Activated CD4-positive, alpha-beta memory T cell treated with anti-CD3 and anti-CD28 coated beads, Interleukin-2, amount 10 ng/mL, durations not matched to agents 7 days and 5 days (primary cell): ENCODE data around the gene SOX15. TPM values are rescaled to one million over a fixed set of nuclear protein-coding genes. Genes with fewer than 3 reads are reported as not detected.

Experiments used
- CTCF ChIA-PET: fragments of 350-600 bp; sonication (Branson Sonifier 250); formaldehyde crosslinking; loops from one replicate; lab custom pipeline; 2021; ENCODE audit warnings: antibody characterized with exemption, inconsistent platforms; lab: Charles Lee
- POLR2A ChIA-PET: fragments of 350-600 bp; sonication (Branson Sonifier 250); formaldehyde crosslinking; loops from one replicate; lab custom pipeline; 2021; ENCODE audit warnings: antibody characterized with exemption; lab: Charles Lee
- DNase-seq: peaks from one replicate; pipeline ENCODE4 v3.0.0-alpha.2; 2020
- H3K27ac Mint-ChIP-seq: one replicate; pipeline ENCODE4 v1.8.0; 2021; ENCODE audit warnings: mild to moderate bottlenecking, mixed read lengths
- H3K27me3 Mint-ChIP-seq: one replicate; pipeline ENCODE4 v1.8.0; 2021; ENCODE audit warnings: mixed read lengths
- H3K36me3 Mint-ChIP-seq: one replicate; pipeline ENCODE4 v1.8.0; 2021; ENCODE audit warnings: low read depth, mixed read lengths
- H3K4me1 Mint-ChIP-seq: one replicate; pipeline ENCODE4 v1.8.0; 2021; ENCODE audit warnings: mixed read lengths
- H3K4me3 Mint-ChIP-seq: one replicate; pipeline ENCODE4 v1.8.0; 2021; ENCODE audit warnings: mild to moderate bottlenecking, mixed read lengths
- H3K9me3 Mint-ChIP-seq: one replicate; pipeline ENCODE4 v1.8.0; 2021; ENCODE audit warnings: mixed read lengths
- total RNA-seq, 2 experiments: library from RNA; stranded (reverse); gene quantifications; one replicate each; pipeline ENCODE4 v1.2.3, GENCODE V29; 2021

SOX15 gene
- total RNA-seq, 2 experiments from 2014 or later: 0.30 to 0.40 TPM

DNA sequence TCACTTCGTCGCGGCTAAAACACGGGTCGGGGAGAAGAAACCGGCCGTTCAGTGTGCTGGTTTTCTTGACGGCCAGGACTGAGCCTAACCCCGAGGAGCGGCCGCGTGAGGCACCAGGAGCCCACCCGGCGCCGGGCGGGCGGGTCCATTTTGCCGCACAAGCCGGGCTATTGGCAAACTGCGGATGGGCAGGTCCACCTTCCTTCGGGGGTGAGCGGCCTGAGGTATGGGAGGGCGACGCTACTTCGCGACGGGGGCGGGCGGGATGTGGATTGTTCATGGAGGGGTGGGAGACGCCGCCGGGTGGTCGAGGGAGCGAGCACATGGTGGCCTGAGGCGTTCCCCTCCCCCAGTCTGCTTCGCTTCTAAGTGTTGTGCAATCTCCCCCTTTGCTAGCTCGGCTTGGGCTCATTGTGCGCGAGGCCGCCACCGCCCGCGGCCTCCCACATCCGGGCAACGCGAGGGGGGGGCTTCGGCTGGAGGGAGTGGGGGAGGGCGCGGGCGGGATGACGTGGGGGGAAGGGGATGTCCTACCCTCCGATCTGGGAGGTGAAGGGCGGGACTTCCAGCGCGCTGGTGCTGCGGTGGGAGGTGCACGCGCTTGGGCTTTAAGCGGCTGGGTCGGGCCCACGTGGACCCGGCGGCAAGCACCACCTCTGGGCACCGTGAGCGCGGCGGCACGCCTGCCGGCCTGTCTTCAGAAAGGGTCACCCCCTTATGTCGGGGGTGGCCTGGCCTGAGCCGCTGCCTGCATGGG lies 16.4 kb downstream of the SOX15 start:
- ChIA-PET POLR2A (interaction anchor here (0.6 to 9.3 kb wide), 25 partner anchors 8 to 562 kb away, joined by 3 to 169 read pairs (median 4); partner anchors contain the start of genes ACAP1, CD68, MPDU1 and PHF23), CTCF (interaction anchor here (1.3 to 3.1 kb wide), 5 partner anchors 11 to 137 kb away, joined by 3 to 21 read pairs (median 12); partner anchors contain the start of genes MPDU1, SENP3, SOX15 and TP53)
- peak; percentile 94 for DNase-seq
- H3K9me3 Mint-ChIP-seq: no peaks in the 10 kb centered on the region
- H3K4me1 Mint-ChIP-seq: peaks cover 70% of the 10 kb centered on the region
- peaks cover 84% of the 10 kb centered on the region for H3K36me3 Mint-ChIP-seq
- H3K4me3 Mint-ChIP-seq: peak overlapping the region; percentile 93
- peak overlapping the region; percentile 99 for H3K27ac Mint-ChIP-seq
- H3K27me3 Mint-ChIP-seq: no peaks in the 10 kb centered on the region

DNA sequence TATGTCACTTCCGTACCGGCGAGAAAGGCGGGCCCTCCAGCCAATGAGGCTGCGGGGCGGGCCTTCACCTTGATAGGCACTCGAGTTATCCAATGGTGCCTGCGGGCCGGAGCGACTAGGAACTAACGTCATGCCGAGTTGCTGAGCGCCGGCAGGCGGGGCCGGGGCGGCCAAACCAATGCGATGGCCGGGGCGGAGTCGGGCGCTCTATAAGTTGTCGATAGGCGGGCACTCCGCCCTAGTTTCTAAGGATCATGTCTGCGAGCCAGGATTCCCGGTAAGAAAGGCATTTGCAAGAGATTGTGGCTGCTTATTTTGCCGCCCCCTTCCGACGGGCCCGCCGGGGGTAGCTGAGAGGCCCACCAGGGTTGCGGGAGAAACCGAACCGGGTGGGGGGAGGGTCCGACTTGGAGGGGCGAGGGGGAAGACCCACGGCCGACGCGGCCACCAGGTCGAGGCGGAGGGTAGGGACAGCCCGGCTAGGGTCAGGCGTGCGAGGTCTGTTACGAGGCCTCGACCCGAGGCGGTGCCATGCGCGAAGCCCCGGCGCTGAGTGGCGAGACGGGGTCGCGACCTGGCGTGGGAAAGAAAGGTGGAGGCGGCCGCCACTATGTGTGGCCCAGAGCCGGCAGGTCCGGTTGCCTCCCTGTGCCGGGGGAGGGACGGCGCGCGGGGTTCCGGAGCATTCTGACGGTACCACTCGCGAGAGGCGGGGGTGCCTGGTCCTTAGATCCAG lies 17.1 kb downstream of the SOX15 start:
- ChIA-PET POLR2A (interaction anchor here (0.7 to 9.3 kb wide), 23 partner anchors 11 to 561 kb away, joined by 3 to 169 read pairs (median 4); partner anchors contain the start of genes ACAP1, CD68, CHRNB1 and MPDU1), CTCF (interaction anchor here (1.3 to 3.1 kb wide), 4 partner anchors 12 to 217 kb away, joined by 3 to 21 read pairs (median 8); partner anchors contain the start of genes SENP3, TP53 and WRAP53)
- Mint-ChIP-seq H3K9me3 (no peaks in the 10 kb centered on the region), H3K4me3 (peak overlapping the region; percentile 93), H3K27me3 (no peaks in the 10 kb centered on the region), H3K36me3 (peaks cover 78% of the 10 kb centered on the region), H3K4me1 (peaks cover 63% of the 10 kb centered on the region), H3K27ac (peak overlapping the region; percentile 99)
- peak; percentile 100 for DNase-seq

DNA sequence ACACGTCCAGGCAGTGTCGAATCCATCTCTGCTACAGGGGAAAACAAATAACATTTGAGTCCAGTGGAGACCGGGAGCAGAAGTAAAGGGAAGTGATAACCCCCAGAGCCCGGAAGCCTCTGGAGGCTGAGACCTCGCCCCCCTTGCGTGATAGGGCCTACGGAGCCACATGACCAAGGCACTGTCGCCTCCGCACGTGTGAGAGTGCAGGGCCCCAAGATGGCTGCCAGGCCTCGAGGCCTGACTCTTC lies 17.6 kb downstream of the SOX15 start:
- Mint-ChIP-seq H3K27me3 (no peaks in the 10 kb centered on the region), H3K4me3 (peak overlapping the region; percentile 93), H3K36me3 (peaks cover 77% of the 10 kb centered on the region), H3K9me3 (no peaks in the 10 kb centered on the region), H3K27ac (peak overlapping the region; percentile 99), H3K4me1 (peaks cover 61% of the 10 kb centered on the region)
- POLR2A ChIA-PET: interaction anchor here (0.8 to 9.3 kb wide), 14 partner anchors 10 to 258 kb away, joined by 3 to 169 read pairs (median 4); partner anchors contain the start of genes CD68, CHRNB1, MPDU1 and POLR2A
- CTCF ChIA-PET: interaction anchor here (1.2 to 1.8 kb wide), 4 partner anchors 12 to 217 kb away, joined by 3 to 8 read pairs (median 4); partner anchors contain the start of gene TP53
- DNase-seq: no peak

DNA sequence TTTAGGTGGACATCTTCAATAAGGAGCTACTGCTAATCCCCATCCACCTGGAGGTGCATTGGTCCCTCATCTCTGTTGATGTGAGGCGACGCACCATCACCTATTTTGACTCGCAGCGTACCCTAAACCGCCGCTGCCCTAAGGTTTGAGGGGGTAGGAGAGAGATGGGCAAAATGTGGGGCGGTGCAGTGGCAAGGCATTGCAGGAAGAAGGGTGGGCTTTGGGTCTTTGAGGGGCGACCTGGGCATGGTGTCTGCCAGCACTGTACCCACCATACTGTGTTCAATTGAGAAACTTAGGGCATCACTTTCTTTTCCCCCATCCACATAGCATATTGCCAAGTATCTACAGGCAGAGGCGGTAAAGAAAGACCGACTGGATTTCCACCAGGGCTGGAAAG lies 19.5 kb downstream of the SOX15 start:
- ChIA-PET POLR2A (interaction anchor here (0.5 to 9.3 kb wide), 9 partner anchors 8 to 117 kb away, joined by 3 to 169 read pairs (median 6); partner anchors contain the start of genes CD68, MPDU1, POLR2A and SENP3), CTCF (interaction anchor here (0.6 to 1.8 kb wide), 4 partner anchors 9 to 121 kb away, joined by 3 to 8 read pairs (median 4); partner anchors contain the start of genes SENP3 and TP53)
- H3K36me3 Mint-ChIP-seq: peaks cover 68% of the 10 kb centered on the region
- H3K4me3 Mint-ChIP-seq: no peak overlapping the region
- no peak for DNase-seq
- H3K4me1 Mint-ChIP-seq: peaks cover 42% of the 10 kb centered on the region
- no peaks in the 10 kb centered on the region for H3K9me3 Mint-ChIP-seq
- no peaks in the 10 kb centered on the region for H3K27me3 Mint-ChIP-seq
- peak overlapping the region; percentile 37 for H3K27ac Mint-ChIP-seq

DNA sequence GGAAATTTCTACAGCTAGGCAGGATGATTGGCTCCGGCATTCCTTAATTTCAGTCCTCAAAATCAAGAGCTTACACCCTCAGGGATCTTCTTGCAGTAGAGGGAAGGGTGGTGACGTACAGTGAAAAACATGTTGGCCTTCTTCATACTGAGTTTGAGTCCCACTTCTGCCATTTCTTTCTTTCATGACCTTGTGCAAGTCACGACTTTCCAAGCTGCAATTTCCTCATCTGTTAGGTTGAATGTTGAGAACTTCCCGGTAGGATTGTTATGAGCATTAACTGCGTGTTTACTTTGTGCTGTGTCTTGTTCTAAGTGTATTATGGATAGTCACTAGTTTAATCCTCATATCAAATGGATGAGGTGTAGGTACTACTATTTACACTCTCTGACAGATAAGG lies 20.3 kb downstream of the SOX15 start:
- POLR2A ChIA-PET: interaction anchor here (1.1 to 9.3 kb wide), 6 partner anchors 7 to 118 kb away, joined by 3 to 169 read pairs (median 44); partner anchors contain the start of genes CD68, MPDU1, POLR2A and SENP3
- H3K4me1 Mint-ChIP-seq: peaks cover 34% of the 10 kb centered on the region

DNA sequence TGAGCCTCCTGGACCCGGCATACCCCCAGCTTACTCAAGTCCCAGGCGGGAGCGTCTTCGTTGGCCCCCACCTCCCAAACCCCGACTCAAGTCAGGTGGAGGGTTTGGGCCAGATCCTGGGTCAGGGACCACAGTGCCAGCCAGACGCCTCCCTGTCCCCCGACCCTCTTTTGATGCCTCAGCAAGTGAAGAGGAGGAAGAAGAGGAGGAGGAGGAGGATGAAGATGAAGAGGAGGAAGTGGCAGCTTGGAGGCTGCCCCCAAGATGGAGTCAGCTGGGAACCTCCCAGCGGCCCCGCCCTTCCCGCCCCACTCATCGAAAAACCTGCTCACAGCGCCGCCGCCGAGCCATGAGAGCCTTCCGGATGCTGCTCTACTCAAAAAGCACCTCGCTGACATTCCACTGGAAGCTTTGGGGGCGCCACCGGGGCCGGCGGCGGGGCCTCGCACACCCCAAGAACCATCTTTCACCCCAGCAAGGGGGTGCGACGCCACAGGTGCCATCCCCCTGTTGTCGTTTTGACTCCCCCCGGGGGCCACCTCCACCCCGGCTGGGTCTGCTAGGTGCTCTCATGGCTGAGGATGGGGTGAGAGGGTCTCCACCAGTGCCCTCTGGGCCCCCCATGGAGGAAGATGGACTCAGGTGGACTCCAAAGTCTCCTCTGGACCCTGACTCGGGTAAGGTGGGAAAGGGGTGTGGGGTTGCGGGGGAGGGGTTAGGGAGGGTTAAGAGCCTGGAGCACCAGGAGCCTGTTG lies 26.6 kb downstream of the SOX15 start:
- Mint-ChIP-seq H3K4me1 (peaks cover 46% of the 10 kb centered on the region), H3K4me3 (peak overlapping the region; percentile 81), H3K9me3 (no peaks in the 10 kb centered on the region), H3K27ac (peak overlapping the region; percentile 87), H3K36me3 (peaks cover 44% of the 10 kb centered on the region), H3K27me3 (no peaks in the 10 kb centered on the region)
- DNase-seq: no peak
- ChIA-PET CTCF (no interaction called here), POLR2A (interaction anchor here (0.6 to 4.5 kb wide), 4 partner anchors 9 to 124 kb away, joined by 3 to 80 read pairs (median 12); partner anchors contain the start of genes MPDU1, TP53 and WRAP53)

More for the DNA sequence above, 20.3 kb downstream of the SOX15 start:
- H3K36me3 Mint-ChIP-seq: peaks cover 67% of the 10 kb centered on the region
- no peaks in the 10 kb centered on the region for H3K27me3 Mint-ChIP-seq
- H3K27ac Mint-ChIP-seq: no peak overlapping the region
- CTCF ChIA-PET: interaction anchor here (0.5 to 1.0 kb wide), 3 partner anchors 9 to 23 kb away, joined by 3 to 4 read pairs (median 3); no protein-coding TSS in a partner anchor
- H3K4me3 Mint-ChIP-seq: no peak overlapping the region
- H3K9me3 Mint-ChIP-seq: no peaks in the 10 kb centered on the region
- no peak for DNase-seq

DNA sequence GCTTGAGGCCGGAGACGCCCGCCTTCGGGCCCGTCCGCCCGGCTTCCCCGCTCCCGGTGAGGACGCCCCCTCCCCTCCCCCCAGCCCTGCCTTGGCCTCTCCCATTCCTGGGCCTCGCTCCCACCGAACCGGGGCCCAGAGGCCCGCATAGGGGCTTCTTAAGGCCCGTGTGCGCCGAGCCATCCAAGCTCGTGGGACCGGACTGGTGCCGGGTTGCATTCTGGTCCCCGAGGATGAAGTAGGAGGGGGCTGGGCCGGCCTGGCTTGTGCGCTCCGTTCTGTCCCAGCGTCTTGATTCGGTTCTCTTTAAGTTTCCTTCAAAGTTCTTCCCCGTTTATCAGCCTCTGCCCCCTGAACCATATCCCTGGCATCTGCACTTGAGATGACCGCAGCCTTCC lies 27.7 kb downstream of the SOX15 start:
- Mint-ChIP-seq H3K9me3 (no peaks in the 10 kb centered on the region), H3K27me3 (no peaks in the 10 kb centered on the region), H3K4me3 (peak overlapping the region; percentile 81), H3K4me1 (peaks cover 47% of the 10 kb centered on the region), H3K27ac (peak overlapping the region; percentile 87), H3K36me3 (peaks cover 42% of the 10 kb centered on the region)
- no peak for DNase-seq
- CTCF ChIA-PET: interaction anchor here (1.5 to 6.2 kb wide), 7 partner anchors 9 to 126 kb away, joined by 4 to 207 read pairs (median 20); partner anchors contain the start of genes MPDU1, TP53 and WRAP53
- POLR2A ChIA-PET: interaction anchor here (1.0 to 4.5 kb wide), 10 partner anchors 11 to 281 kb away, joined by 3 to 80 read pairs (median 22); partner anchors contain the start of genes ACAP1, MPDU1, POLR2A and SLC2A4

DNA sequence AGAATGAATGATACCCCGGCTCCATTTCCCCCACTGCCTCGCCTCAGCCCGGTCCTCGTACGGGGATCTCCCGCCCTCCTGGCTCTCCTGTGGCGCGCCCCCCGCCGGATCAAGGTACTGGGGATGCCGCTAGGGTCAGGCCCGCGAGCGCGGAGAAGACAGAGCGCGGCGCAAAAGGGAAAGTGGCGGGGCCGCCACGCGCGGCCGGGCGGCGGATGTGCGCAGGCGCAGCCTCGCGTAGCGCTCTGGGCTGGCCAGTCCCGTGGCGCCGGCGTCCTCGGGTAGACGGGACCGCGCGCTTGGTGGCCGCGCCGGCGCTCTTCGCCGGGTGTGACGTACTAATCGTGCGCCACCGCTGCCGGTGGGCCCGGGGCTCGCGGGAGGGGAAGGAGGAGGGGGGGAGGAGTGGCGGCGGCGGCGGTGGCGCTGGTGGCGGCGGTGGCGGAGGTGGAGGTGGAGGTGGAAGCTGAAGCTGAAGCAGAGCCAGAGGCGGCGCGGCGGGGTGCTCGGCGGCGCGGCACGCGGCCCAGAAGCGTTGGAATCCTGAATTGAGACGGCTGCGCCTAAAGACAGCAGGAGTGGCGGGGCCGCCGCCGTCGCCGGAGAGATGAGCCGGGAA lies 28.2 kb downstream of the SOX15 start, which contains the start of gene SENP3:
TSS of gene SENP3 (plus strand) at position 331 of the 619 bp plus-strand sequence. CDS start 1,158 bp downstream, outside the sequence.
- Mint-ChIP-seq H3K4me1 (peaks cover 48% of the 10 kb centered on the region), H3K4me3 (peak within 1 kb of the TSS; percentile 91), H3K9me3 (no peaks in the 10 kb centered on the region), H3K27me3 (no peaks in the 10 kb centered on the region), H3K27ac (peak within 1 kb of the TSS; percentile 93), H3K36me3 (peaks cover 39% of the 10 kb centered on the region)
- ChIA-PET CTCF (interaction anchor here (0.8 to 6.2 kb wide), 35 partner anchors 9 to 516 kb away, joined by 3 to 207 read pairs (median 7); partner anchors contain the start of genes CD68, FXR2, GABARAP and MPDU1), POLR2A (interaction anchor here (1.0 to 4.5 kb wide), 24 partner anchors 9 to 280 kb away, joined by 3 to 80 read pairs (median 5); partner anchors contain the start of genes ACAP1, CD68, MPDU1 and POLR2A)
- peak; percentile 91 for DNase-seq

DNA sequence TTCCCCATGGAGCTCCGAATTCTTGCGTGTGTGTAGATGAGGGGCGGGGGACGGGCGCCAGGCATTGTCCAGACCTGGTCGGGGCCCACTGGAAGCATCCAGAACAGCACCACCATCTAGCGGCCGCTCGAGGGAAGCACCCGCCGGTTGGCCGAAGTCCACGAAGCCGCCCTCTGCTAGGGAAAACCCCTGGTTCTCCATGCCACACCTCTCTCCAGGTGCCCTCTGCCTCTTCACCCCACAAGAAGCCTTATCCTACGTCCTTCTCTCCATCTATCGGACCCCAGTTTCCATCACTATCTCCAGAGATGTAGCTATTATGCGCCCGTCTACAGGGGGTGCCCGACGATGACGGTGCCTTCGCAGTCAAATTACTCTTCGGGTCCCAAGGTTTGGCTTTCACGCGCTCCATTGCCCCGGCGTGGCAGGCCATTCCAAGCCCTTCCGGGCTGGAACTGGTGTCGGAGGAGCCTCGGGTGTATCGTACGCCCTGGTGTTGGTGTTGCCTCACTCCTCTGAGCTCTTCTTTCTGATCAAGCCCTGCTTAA lies 28.8 kb downstream of the SOX15 start:
- CTCF ChIA-PET: interaction anchor here (0.8 to 6.2 kb wide), 41 partner anchors 9 to 515 kb away, joined by 3 to 207 read pairs (median 6); partner anchors contain the start of genes CD68, FXR2, GABARAP and MPDU1
- Mint-ChIP-seq H3K9me3 (no peaks in the 10 kb centered on the region), H3K36me3 (peaks cover 42% of the 10 kb centered on the region), H3K4me3 (peak overlapping the region; percentile 91), H3K27ac (peak overlapping the region; percentile 93), H3K27me3 (no peaks in the 10 kb centered on the region), H3K4me1 (peaks cover 52% of the 10 kb centered on the region)
- POLR2A ChIA-PET: interaction anchor here (0.9 to 4.5 kb wide), 28 partner anchors 9 to 253 kb away, joined by 3 to 80 read pairs (median 4); partner anchors contain the start of genes ACAP1, CD68, MPDU1 and POLR2A
- peak; percentile 85 for DNase-seq

DNA sequence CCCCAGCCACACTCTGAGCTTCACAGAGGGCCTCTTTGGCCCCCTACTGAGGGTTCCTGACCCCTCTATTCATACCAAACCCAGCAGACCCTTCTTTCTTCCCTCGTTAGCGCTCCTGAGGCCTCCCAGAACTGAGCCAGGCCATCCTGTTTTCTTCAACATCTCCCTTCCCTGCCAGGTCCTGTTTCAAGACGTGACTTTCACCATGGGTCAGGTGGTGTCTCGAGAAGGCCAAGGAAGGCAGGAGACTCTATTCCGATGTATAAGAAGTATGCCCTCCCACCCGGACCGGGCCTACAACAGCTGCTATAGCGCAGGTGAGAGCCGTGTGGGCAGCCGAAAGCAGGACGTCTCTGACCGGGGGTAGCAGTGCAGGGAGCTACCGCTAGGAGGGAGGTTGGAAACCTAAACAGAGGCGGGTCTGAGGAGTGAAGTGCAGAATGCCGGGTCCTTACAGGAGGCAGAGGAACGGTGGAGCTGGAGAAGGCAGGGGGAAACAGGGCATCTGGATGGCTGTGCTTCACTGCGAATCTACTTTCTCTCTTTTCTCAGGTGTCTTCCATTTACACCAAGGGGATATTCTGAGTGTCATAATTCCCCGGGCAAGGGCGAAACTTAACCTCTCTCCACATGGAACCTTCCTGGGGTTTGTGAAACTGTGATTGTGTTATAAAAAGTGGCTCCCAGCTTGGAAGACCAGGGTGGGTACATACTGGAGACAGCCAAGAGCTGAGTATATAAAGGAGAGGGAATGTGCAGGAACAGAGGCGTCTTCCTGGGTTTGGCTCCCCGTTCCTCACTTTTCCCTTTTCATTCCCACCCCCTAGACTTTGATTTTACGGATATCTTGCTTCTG lies 29.5 kb downstream of the SOX15 start:
- peak overlapping the region; percentile 91 for H3K4me3 Mint-ChIP-seq
- H3K27ac Mint-ChIP-seq: peak overlapping the region; percentile 93
- ChIA-PET POLR2A (interaction anchor here (0.9 to 4.5 kb wide), 26 partner anchors 8 to 252 kb away, joined by 3 to 80 read pairs (median 4); partner anchors contain the start of genes CD68, MPDU1, POLR2A and TMEM102), CTCF (interaction anchor here (0.7 to 6.2 kb wide), 40 partner anchors 8 to 514 kb away, joined by 3 to 207 read pairs (median 6); partner anchors contain the start of genes CD68, FXR2, GABARAP and MPDU1)
- no peaks in the 10 kb centered on the region for H3K27me3 Mint-ChIP-seq
- H3K36me3 Mint-ChIP-seq: peaks cover 38% of the 10 kb centered on the region
- H3K4me1 Mint-ChIP-seq: peaks cover 56% of the 10 kb centered on the region
- peak; percentile 64 for DNase-seq
- H3K9me3 Mint-ChIP-seq: no peaks in the 10 kb centered on the region
